ENCODE measurements around the gene C16orf78.

C16orf78 gene

GRCh38 chr16:49395021-49395420 is 21.4 kb downstream of the C16orf78 start:
- no peak for DNase-seq (ENCODE audit: low spot score)

DNA sequence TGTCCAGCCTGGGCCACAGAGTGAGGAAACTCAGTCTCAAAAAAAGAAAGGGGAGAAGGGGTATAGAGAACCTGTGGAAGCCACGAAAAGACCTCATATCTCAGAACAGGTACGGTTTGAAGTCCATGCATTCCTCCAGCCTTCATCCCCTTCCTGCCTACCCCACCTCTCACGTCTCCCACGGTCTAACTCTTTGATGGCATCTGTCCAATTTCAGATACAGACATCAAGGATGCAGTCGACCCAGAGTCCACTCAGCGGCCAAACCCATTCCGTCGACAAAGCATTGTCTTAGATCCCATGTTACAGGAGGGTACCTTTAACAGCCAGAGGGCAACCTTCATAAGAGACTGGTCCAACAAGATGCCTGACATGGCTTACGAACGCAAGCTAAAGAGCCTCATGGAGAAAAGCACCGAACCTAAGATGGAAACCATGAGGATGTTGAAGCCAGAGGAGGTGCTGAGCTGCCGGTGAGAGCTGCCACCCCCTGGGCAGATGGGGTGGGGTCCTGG is 22.7 kb downstream of the C16orf78 start:
- DNase-seq (ENCODE audit: low spot score): no peak

DNA sequence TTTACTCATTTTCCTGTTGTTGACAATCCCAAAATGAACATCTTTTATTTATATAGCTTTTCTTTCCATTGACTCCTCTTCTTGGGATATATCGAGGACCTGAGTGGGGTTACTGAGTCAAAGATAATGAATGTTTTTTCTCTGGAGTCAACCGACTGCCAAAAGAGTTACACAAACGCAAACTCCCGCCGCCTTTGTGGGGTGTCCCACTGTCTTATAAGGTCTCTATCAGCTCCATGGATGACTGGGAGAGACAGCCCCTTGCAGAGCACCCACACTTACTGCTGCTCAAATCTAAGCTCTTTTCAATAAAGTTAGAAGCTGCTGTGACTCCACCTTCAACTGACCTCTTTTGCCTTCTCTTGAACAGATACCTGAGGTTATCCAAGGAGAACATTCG is 25.2 kb downstream of the C16orf78 start:
- no peak for DNase-seq (ENCODE audit: low spot score)

DNA sequence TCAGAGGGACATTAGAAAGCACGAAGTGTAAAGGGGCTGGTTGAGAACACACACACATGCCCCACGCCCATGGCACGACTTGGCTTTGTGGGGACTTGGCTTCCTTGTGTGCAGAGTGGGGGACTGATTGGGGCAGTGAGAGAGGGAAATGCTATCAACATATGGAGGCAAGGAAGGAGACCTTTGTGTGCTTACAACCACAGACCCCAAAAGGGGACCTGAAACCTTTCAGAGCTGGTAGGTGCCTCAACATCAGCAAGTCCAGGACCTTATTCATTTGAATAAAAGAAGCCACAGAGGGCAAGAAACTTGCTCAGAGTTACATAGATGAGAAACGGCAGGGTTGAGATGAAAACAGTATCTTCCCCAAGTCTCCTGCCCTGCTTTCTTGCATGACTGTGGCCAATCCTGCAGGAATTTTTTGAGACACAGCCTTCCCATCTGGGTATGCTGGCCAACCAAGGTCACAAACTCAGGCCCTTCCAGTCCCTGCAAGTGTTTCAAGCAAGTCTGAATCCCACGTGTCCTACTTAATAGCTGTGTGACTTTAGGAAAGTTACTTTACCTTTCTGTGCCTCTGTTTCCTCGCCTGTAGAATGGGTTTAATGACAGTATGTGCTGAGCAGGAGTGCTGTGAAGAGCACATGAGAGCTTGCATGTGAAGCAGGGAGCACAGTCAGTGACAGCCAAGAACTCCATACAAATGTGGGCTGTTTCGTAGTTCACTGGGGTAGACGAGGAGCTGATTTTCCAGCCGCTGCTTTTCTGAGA is 26.2 kb downstream of the C16orf78 start:
- DNase-seq (ENCODE audit: low spot score): no peak

DNA sequence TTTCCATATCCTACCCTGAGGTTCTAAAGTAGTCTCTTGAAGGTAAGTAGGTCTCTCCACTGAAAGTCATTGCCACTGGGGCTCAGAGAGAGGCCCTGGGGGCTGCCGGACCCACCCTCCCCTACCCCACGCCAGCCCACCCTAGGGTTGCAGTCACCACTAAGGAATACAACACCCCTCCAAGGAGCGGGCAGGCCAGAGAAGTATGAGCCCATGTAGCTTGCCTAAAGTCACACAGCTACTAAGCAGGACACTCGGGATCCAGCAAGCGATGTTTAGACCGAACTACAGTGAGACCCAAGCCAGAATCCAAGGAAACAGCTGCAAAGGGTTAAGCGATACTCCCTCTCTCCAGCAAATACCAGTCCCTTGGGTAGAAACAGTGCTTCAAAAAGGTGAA is 27.0 kb downstream of the C16orf78 start:
- no peak for DNase-seq (ENCODE audit: low spot score)

DNA sequence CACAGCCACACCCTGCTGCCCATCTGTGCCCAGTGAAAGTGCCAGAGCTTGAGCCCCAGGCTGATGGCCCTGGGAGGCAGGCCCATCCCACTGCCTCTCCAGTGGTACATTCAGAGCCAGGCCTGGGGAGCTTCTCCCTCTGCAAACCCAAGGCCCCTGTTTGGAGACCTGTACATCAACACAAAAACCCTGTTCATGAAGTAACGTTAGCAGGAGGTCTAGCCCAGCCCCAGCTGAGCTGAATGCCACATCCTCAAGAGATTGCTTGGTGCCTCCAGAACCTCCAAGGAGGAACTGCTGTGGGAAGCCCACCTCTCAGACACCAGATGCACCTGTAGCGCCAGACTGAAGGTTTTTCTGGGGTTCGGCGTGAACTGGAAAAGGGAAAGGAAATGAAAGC is 31.5 kb downstream of the C16orf78 start:
- no peak for DNase-seq (ENCODE audit: low spot score)

- no peak for DNase-seq (ENCODE audit: low spot score)
These were observed 31.9 kb downstream of the C16orf78 start for GRCh38 chr16:49405530-49405929.

GRCh38 chr16:49407873-49408550 is 34.4 kb downstream of the C16orf78 start:
- DNase-seq (ENCODE audit: low spot score): peak; percentile 86

GRCh38 chr16:49409121-49409520 is 35.5 kb downstream of the C16orf78 start:
- no peak for DNase-seq (ENCODE audit: low spot score)

GRCh38 chr16:49410226-49410625 is 36.6 kb downstream of the C16orf78 start:
- DNase-seq (ENCODE audit: low spot score): no peak

DNA sequence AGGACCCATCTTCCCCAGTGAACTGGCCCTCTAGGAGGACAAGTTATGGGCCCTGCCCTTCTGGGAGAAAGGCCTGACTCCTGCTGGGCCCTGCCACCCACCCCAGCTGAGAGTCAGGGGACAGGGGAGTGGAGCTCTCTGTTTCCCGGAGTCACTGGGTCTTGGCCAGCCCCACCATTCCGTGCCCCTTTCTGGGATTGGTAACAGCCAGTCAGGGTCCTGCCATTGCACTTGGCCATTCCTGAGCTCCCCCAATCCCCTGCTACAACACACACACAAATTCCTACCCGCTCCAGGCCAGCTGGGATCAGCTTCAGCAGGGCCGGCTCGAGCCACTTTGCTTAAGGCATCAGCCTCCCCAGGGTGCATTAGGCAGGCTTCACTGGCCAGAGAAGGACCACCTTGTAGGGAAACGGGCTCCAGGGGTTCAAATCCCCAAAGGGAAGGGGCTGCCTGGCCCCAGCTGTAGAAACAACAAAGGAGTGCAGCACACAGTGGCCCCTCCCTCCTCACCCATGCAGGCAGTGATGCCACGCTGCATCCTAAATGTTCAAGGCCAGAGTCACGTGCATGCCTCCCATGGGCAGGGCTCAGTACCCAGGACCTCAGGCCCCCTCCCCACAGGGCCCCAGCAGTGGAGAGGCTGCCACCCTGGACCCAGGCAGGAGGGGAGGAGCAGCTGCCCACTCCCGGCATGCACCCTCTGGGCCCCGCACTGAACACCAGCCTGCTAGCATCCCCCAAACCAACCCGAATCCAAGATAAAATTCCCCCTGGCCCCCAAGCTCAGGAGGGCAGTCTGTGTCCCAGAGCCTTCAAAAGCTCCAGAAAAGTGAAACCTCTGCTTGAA is 37.7 kb downstream of the C16orf78 start:
- no peak for DNase-seq (ENCODE audit: low spot score)

DNA sequence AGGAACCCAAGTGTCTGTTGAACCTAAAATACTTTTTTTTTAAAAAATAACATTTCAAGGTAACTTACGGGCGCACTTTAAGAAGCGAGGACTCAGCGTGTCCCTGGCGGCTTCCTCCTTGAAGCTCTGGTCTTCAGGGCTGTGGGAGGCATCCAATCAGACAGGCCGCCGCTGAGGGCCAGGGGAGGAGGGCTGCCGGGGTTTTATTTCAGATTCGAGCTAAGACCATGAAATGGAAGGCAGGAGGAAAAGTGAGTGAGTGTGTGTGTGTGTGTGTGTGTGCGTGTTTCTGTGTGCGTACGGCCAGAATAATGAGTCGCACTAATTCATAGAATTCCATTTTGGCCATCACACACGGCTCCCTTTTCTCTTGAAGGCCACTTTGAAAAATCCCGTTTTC is 41.1 kb downstream of the C16orf78 start:
- no peak for DNase-seq (ENCODE audit: low spot score)

GRCh38 chr16:49415083-49415482 is 41.5 kb downstream of the C16orf78 start:
- no peak for DNase-seq (ENCODE audit: low spot score)

GRCh38 chr16:49416001-49416675 is 42.5 kb downstream of the C16orf78 start:
- no peak for DNase-seq (ENCODE audit: low spot score)

DNA sequence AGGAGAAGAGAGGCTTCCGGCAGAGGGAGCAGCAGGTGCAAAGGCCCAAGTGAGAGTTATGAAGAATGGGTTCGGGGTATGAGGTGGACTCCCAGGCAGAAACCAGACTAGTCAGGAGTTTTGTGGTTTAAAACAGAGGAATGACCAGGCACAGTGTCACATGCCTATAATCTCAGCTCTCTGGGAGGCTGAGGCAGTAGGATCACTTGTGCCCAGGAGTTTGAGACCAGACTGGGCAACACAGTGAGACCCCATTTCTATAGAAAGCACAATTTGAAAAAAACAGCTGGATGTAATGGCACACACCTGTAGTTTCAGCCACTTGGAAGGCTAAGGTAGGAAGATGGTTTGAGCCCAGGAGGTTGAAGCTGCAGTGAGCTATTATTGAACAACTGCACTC is 43.8 kb downstream of the C16orf78 start:
- DNase-seq (ENCODE audit: low spot score): no peak

GRCh38 chr16:49419006-49419405 is 45.4 kb downstream of the C16orf78 start:
- no peak for DNase-seq (ENCODE audit: low spot score)

GRCh38 chr16:49419862-49420261 is 46.3 kb downstream of the C16orf78 start:
- DNase-seq (ENCODE audit: low spot score): no peak

DNA sequence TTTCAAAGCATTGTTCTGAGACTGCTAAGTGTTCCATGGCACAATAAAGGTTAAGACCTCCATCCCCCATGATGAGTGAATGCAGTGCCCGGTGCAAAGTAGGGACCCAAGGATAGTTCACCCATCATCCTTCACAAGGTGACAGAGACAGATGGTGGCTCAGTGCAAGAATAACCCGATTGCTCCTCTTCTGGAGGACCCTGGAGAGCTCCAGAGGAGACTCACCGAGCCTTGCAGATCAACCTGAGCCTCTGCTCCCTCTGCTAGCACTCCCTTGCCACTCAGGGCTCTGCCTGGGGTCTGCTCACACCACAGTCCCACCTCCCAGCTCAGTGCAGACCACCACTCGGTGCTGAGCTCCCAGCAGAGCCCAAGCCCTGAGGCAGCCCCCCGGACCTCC is 49.3 kb downstream of the C16orf78 start:
- DNase-seq (ENCODE audit: low spot score): no peak

DNA sequence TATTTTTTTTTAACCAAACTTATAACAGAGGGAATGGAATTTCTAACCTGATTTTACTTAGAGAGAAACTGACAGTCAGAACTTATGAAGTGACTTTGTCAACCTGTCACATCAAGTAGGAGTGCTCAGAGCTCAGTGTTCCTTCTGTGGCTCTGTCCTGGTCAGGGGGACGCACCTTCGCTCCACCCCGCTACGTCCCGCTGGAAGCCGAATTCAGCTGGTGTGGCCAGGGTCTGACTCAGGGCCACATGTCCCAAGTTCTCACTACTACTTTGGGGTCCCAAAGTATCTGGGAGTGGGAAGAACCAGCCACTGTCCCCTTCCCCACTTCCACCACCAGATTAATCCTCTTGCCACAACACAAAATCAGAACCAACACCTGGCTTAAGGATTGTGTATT is 51.4 kb downstream of the C16orf78 start:
- no peak for DNase-seq (ENCODE audit: low spot score)

DNA sequence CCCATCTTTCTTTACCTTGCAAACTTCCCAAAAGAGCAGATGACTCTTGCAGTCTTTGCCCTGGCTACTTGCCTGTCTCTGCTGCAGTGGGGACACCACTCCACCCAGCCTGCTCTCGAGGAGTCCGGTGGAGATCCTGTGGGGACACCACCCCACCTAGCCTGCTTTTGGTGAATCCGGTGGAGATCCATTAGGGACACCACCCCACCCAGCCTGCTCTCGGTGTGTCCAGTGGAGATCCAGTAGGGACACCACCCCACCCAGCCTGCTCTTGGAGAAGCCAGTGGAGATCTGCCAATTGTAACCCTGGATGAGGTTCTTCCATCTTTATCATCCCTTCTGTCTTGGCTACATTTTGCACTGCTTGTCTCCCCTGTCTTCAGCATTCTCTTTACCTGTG is 54.2 kb downstream of the C16orf78 start:
- no peak for DNase-seq (ENCODE audit: low spot score)

DNA sequence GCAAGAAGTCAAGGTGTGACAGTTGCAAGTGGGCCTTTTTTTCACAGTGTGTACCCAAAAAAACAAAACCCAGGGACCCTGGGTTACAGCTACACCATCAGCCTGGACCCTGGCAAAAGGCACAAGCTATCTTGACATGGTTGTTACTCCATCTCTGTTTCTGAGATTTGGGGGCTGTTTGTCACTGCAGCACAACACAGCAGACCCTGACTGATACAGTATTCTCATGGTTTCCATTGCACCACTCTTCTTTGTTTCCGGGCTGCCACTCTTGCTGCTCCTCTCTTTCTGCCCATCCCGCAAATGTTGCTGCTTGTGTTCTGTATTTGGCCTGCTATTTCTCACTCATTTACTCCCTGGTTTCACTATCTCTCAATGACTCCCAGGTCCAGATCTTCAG is 55.2 kb downstream of the C16orf78 start:
- no peak for DNase-seq (ENCODE audit: low spot score)

DNA sequence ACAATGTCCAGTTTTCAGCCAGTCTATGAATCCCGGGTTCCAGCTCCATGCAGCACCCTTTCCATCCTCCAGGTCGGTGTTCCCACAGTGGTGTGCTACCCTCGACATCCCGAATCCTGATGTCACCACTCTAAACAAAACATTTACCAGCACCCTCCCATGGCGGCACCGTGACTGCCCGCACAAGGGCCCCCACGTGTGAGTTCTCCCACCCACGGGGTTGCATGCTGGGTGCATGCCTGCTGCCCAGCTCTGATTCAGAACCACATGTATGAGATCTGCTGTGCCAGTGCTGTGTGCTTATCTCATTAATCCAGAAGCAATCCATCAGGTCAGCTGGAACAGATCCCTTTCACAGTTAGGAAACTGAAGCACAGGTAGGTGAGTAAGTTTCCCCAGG is 57.4 kb downstream of the C16orf78 start:
- DNase-seq (ENCODE audit: low spot score): no peak

Measured in cerebellar cortex (tissue), 1 donor.